HG02571 (cell line): ENCODE results near the gene CGB1.
A peak's percentile ranks its signal among the peaks of the same experiment; 100 is the strongest.

ENCODE experiments used
- ATAC-seq: cut with Tn5 transposase; IDR thresholded peaks from one replicate; pipeline ENCODE4 v1.9.1; 2021; ENCODE audit warnings: mild to moderate bottlenecking, moderate library complexity; ENCODE audit not compliant: unreplicated experiment

Gene CGB1

GRCh38 chr19:48999481-49000325 is 37.0 kb downstream of the CGB1 start:
- ATAC-seq, result no peak

GRCh38 chr19:48997972-48998371 is 38.7 kb downstream of the CGB1 start:
- ATAC-seq, result no peak

DNA sequence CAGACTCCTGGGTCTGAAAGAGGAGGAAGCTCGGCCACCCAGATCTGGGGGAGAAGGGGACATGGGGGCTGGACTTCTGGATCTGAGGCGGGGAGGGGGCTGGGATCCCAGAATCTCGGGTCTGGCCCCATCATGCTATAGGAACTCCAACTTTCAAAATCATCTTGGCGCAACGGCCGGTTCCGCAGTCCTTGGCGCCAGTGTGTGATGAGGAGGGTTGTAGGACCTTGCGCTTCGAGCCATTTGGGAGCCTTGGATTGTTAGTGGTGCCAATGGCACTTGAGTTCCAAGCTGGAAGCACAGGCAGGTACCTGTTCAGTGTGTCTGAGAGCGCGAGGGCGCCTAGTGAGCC is 42.7 kb downstream of the CGB1 start:
- ATAC-seq, result no peak

DNA sequence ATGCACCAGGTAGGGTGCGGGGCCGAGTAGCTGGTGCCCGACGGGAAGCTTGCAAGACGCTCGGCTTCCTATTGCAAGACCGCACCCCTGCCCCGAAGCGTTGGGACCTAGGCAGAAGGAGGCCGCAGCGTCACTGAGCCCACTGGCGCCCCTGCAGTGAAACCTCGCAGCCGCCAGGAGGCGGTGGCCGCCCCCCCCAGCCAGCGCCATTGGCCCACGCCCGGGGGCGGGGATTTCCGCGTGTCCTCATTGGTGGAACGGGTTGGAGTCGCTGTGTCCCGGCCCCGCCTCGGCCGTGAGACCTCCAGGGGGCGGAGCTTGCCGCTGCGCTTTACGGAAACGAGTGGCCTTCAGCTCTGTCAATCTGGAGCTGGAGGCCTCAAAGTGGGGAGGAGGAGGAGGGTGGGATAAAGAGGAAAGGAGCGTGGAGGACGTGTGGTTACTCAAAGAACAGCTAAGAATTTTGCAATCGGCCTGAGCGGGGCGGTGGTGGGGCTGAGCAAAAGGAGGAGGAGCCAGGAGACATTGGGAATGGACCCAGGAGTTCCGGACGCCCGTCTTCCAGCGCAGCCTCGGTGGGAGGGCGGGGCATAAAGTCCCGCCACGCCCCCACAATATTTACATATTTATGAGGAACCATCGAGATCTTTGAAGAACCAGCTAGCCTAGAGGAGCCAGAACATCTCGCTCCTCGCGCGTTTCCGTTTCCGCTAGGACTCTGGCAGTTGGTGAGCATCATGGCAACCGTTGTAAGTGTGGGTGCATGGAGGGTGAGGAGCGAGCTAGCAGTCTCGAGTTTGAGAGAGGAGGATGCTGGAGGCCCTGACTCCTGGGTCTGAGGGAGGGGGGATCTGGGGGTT is 43.3 kb downstream of the CGB1 start, which contains the start of the genes GYS1 and RUVBL2:
TSS of gene GYS1 (minus strand) at position 135 of the 860 bp plus-strand sequence. CDS start 197 bp downstream, outside the sequence.
TSS of gene RUVBL2 (plus strand) at position 713 of the 860 bp plus-strand sequence. CDS start at position 738, 25 bp downstream.
- ATAC-seq, result peak; percentile 79

DNA sequence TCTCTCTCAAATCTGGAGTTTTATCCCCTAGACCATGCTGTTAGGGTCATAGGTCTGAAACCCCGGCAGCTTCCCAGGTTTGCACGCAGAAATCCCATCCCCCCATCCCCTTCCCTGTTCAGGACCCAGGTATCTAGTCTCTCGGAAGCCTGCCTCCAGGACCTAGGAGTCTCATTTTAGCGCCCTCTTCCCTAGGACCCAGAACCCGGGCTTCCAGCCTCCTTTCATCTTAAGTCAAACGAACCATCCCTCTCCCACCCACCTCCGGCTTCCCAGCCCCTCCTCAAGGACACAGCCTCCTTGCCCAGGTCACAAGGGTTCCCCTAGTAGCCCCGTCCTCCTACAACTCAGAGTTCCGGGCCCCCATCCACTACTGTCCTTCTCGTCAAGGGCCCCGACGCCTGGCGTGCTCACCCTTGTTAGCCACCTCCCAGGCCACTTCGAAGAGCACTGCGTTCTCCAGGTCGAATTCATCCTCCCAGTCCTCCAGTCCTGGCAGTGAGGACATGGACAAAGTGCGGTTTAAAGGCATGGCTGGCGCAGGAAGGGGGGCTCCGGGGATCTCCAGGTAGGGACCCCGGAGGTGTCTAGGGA is 44.0 kb downstream of the CGB1 start:
- ATAC-seq, result no peak

- ATAC-seq, result no peak
These were observed 44.7 kb downstream of the CGB1 start for GRCh38 chr19:48991873-48992580.

DNA sequence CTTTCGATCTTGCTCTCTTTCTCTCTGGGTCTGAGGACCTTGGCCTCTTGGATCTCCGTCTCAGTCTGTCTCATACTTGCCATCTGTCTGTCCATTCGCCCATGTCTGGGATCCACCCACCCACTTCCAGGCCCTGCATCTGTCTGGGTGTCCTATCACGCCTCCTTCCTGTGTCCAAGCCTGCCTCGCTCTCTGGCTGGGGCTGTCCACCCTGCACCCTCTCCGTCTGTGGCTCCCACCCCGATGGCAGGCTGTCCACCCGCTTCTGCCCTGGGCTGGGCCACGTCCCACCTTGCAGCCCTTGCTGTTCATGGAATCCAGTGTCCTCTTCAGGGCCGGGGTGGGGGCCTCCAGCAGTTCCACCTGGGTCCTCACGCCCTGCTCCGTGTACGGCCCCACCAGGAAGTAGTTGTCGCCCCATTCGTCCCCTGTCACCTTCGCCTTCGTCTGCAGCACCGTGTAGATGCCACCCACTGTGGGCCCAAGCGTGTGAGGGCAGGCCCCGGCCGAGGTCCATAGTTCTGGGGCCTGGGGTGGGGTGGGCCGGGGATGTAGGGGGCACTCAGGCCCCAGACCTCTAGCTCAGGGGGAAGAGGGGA is 45.6 kb downstream of the CGB1 start:
- no peak for ATAC-seq

DNA sequence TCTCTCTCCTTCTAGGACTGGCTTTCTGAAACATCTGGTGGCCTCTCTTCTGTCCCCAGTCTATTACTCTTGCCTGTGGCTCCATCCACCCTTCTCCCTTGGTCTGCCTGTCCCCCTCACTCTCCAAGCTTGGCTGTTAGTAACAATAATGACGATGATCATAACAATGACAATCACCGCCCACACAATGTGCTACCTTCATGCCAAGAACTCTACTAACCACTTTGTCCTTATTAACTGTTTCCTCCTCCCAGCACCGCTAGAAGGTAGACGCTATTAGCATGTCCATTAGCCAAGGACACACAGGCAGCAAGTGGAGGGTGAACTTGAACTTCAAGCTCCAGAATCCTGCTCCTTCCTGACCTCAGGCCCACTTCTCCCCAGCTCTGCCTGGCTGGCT is 46.3 kb downstream of the CGB1 start:
- no peak for ATAC-seq

GRCh38 chr19:48989701-48990291 is 46.9 kb downstream of the CGB1 start:
- no peak for ATAC-seq

DNA sequence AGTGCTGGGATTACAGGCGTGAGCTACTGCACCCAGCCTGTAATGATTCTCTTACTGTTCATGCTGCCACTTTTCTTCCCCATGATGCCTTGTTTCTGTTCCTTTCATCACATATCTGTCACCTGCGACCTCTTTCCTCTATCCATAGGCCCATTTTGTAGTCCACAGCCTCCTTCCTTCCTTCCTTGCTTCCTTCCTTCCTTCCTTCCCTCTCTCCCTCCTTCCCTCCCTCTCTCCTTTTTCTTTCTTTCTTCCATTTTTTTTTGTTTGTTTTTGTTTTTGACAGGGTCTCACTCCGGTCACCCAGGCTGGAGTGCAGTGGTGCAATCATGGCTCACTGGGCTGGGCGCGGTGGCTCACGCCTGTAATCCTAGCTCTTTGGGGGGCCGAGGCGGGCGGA is 47.8 kb downstream of the CGB1 start:
- ATAC-seq, result no peak

DNA sequence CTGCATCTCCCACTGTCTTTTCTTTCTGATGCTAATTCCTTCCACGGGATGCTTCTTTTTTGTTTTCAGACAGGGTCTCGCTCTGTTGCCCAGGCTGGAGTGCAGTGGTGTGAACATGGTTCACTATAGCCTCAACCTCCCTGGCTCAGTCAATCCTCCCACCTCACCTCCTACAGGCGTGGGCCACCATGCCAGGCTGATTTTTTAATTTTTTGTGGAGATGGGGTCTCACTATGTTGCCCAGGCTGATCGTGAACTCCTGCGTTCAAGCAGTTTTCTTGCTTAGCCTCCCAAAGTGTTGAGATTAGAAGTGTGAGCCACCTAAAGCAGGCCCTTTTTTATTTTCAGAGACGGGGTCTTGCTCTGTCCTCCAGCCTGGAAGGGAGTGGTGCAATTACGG is 48.4 kb downstream of the CGB1 start:
- ATAC-seq, result no peak

DNA sequence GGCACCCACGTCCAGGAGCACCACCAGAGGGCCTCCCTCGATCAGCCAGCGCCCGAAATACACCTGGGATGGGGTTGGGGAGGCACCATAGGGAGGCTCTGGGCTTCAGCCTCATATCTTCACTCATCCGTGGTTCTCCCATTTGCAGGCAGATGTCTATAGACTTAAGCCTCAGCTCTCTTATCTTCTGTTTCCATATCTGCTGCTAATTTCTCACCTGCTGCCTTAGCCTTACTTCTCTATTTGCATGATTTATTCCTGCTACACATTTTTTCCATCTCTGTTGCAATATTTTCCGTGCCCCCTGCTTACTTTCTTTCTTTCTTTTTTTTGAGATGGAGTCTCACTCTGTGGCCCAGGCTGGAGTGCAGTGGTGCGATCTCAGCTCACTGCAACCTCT is 49.4 kb downstream of the CGB1 start:
- ATAC-seq, result no peak

- ATAC-seq, result no peak
These were observed 50.5 kb downstream of the CGB1 start for GRCh38 chr19:48986211-48986610.

GRCh38 chr19:48985711-48986110 is 51.0 kb downstream of the CGB1 start:
- ATAC-seq, result no peak
